Lower leg skin (tissue), 4 donors: ENCODE measurements around the gene MFSD8. TPM values are rescaled to one million over a fixed set of nuclear protein-coding genes. Genes with fewer than 3 reads are reported as not detected.
A peak's percentile ranks its signal among the peaks of the same experiment; 100 is the strongest.
"Not testable (repeated sequence)": the region's sequence is repeated elsewhere in the genome, so short reads cannot be mapped to it uniquely, and the experiment has no call there.

Experiments
- DNase-seq, 2 donors: peaks; one replicate each; pipeline ENCODE4 v3.0.0-alpha.2; 2019; ENCODE audit warnings: low spot score in 2 of 2
- H3K4me3 ChIP-seq: fragments of 200-600 bp; sonication (generic); 2 replicates; pipeline ENCODE4 v1.5.1; 2017; ENCODE audit warnings: mild to moderate bottlenecking, low read depth; ENCODE audit not compliant: poor library complexity, severe bottlenecking
- CTCF ChIP-seq, 3 donors: fragments of 450-650 bp; IDR thresholded peaks; one replicate each; pipeline ENCODE4 v1.5.1; 2016; ENCODE audit warnings: antibody characterized with exemption in 3 of 3, mild to moderate bottlenecking in 3 of 3, moderate library complexity in 2 of 3
- POLR2A ChIP-seq, 2 donors: fragments of 450-650 bp; IDR thresholded peaks; one replicate each; pipeline ENCODE4 v1.6.1; 2016 to 2017; ENCODE audit warnings: antibody characterized with exemption in 2 of 2, mild to moderate bottlenecking in 1 of 2, moderate library complexity in 1 of 2
- WGBS, 2 donors: methylation state at CpG; one replicate each; pipeline ENCODE4 v1.1.5; 2018; 5-methylcytosine and 5-hydroxymethylcytosine counted together
- intact Hi-C: fragments of 100-400 bp; cut with DNase I; formaldehyde crosslinking; loops from one replicate; pipeline ENCODE4 v1.15.0; 2023; ENCODE audit warnings: low total_unique reads
- total RNA-seq, 4 donors: library from RNA; depleted of rRNA; stranded (reverse); fragments of >200 nt; gene quantifications; one replicate each; pipeline ENCODE4 v1.1.0, GENCODE V29; 2016

MFSD8 gene
- total RNA-seq, 4 donors from 2014 or later, result 21.9 to 214 (median 26.8) TPM

- WGBS, 2 donors, result 98 to 99% methylated on average over 2 of the region's 2 CpGs
- TF ChIP-seq POLR2A (IDR thresholded peaks at IDR 0.05) (no peak), CTCF (IDR thresholded peaks at IDR 0.05) (no peak)
- DNase-seq, result no peak
- no peak overlapping the region for H3K4me3 ChIP-seq
- intact Hi-C loops, result no loop called here
Measured at GRCh38 chr4:127975121-127975770, 10.3 kb upstream of the MFSD8 start.

- DNase-seq, H3K4me3 ChIP-seq, intact Hi-C loops: not testable (repeated sequence)
- WGBS, 2 donors, result 78 to 82% methylated on average over 4 of the region's 4 CpGs
Measured at GRCh38 chr4:127970925-127971324, 6.0 kb upstream of the MFSD8 start.

GRCh38 chr4:127968586-127968985 is 3.6 kb upstream of the MFSD8 start:
- DNase-seq, result no peak
- 74 to 75% methylated on average over 2 of the region's 2 CpGs for WGBS, 2 donors
- no peak overlapping the region for H3K4me3 ChIP-seq
- intact Hi-C loops, result no loop called here
- TF ChIP-seq POLR2A (IDR thresholded peaks at IDR 0.05) (no peak), CTCF (IDR thresholded peaks at IDR 0.05) (no peak)

- DNase-seq, result no peak
- 98 to 100% methylated on average over 1 of the region's 1 CpG for WGBS, 2 donors
- intact Hi-C loops, result no loop called here
- TF ChIP-seq CTCF (IDR thresholded peaks at IDR 0.05) (no peak), POLR2A (IDR thresholded peaks at IDR 0.05) (no peak)
- H3K4me3 ChIP-seq, result no peak overlapping the region
Measured at GRCh38 chr4:127967141-127967775, 2.3 kb upstream of the MFSD8 start.

- WGBS, 2 donors, result 0 to 1% methylated on average over 14 to 15 of the region's 15 CpGs
- peak overlapping the region; percentile 97 for H3K4me3 ChIP-seq
- peak; percentile 33 to 88 for DNase-seq
- no peak for TF ChIP-seq CTCF (IDR thresholded peaks at IDR 0.05)
- no peak for TF ChIP-seq POLR2A (IDR thresholded peaks at IDR 0.05)
- intact Hi-C loops, result no loop called here
Measured at GRCh38 chr4:127965803-127966175, 816 bp upstream of the MFSD8 start.

GRCh38 chr4:127964426-127965061 is 429 bp downstream of the MFSD8 start:
- intact Hi-C loops, result not testable (repeated sequence)
- peak in 1 of 2 donors; percentile 85 for DNase-seq
- 0% methylated on average over 3 to 11 of the region's 41 CpGs for WGBS, 2 donors
- peak overlapping the region; percentile 97 for H3K4me3 ChIP-seq

- H3K4me3 ChIP-seq, result peak overlapping the region; percentile 97
- intact Hi-C loops, DNase-seq: not testable (repeated sequence)
- 60 to 63% methylated on average over 22 to 26 of the region's 35 CpGs for WGBS, 2 donors
Measured at GRCh38 chr4:127963633-127964398, 1.2 kb downstream of the MFSD8 start.
